HG03342 (cell line): ENCODE data around the gene CAMK1D.
A peak's percentile ranks its signal among the peaks of the same experiment; 100 is the strongest.
"Not testable (repeated sequence)": the region's sequence is repeated elsewhere in the genome, so short reads cannot be mapped to it uniquely, and the experiment has no call there.

Experiments
- ATAC-seq: cut with Tn5 transposase; IDR thresholded peaks from one replicate; pipeline ENCODE4 v1.9.1; 2021; ENCODE audit warnings: mild to moderate bottlenecking, moderate library complexity; ENCODE audit not compliant: unreplicated experiment

CAMK1D gene

GRCh38 chr10:12709521-12709963 lies 360.2 kb downstream of the CAMK1D start:
- ATAC-seq: no peak

- no peak for ATAC-seq
These were observed 360.8 kb downstream of the CAMK1D start for GRCh38 chr10:12710157-12710556.

GRCh38 chr10:12710594-12711349 lies 361.4 kb downstream of the CAMK1D start:
- ATAC-seq: peak; percentile 77

DNA sequence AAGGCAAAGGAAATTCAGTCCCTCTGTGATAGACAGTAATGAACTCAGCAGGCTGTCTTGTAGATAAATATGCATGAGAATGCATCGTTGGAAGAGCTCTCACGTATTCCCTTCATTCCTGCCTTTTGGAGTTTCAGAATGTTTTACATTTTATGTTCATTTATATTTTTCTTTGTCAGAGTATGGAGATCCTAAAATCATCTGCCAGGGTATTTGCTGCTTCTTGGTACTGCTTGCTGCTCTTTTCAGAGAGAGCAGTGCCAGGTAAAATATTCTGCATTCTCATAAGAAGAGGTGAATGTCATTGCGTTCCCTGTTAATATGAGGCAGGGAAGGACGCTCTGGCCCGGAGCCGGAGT lies 362.0 kb downstream of the CAMK1D start:
- ATAC-seq: no peak

DNA sequence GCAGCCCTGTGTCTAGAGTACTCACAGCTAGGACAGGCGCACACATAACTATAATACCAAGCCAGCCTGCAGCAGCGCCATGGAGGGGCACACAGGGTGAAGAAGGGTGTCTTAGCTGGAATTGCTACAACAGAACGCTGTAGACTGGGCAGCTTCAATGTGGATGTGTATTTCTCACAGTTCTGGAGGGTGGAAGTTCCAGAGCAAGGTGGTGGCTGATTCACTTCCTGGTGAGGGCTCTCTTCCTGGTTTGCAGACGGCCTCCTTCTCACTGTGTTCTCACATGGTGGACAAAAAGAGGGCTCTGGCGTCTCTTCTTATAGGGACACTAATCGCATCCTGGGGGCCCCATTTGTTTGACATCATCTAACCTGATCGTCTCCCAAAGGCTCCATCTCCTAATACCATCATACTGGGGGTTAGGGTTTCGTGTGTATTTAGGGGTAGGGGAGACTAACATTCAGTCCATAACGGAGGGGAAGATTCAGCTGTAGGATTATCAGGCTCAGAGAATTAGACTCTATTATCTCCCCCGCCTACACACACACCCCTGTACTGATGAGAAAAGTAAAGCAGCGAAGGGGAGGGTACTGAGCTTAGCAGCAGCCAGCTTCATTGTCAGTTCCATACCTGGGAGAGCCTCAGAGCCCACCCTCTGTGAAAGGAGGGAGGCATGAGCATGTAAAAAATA lies 363.1 kb downstream of the CAMK1D start:
- no peak for ATAC-seq

DNA sequence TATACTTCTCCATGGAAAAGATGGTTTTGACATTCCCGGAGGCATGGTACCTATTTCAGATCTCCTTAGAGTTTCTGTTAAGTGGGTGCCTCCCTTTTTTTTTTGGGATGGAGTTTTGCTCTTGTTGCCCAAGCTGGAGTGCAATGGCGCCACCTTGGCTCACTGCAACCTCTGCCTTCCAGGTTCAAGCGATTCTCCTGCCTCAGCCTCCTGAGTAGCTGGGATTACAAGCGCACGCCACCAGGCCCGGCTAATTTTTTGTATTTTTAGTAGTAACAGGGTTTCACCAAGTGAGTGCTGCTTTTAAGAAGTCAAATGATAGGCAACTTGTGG lies 363.6 kb downstream of the CAMK1D start:
- not testable (repeated sequence) for ATAC-seq

GRCh38 chr10:12716042-12716441 lies 366.7 kb downstream of the CAMK1D start:
- no peak for ATAC-seq

DNA sequence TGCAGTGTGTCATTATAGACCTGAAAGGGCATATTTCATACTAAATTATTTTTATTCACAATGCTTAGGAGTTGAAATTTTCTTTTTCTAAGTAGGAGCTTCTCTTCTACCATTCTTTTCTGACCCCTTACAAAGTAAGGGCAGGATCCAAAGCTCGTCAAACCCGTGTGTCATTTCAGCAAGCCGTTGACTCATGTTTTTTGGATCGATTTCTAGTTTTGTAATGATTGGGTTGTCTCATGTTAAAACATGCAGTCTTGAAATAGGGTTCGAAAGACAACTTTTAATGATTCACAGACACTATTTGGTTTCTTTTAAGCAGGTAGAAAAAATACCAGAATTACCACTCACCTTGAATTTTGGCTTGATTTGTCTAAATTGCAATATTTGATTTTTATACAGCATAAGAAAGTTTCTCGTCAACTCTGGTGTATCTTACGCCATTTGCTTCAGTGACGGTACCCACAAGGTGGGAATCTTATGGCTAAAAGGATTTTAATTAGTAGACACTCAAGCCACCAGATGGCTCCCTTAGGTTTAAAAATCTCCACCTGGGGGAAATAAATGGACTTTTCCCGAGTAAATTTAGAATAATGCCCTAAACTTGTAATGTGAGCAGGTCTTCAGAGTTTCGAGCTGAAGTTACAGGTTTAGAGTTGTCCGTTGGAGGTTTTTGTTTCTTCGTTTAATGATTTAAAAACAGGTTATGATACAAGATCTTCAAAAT lies 368.8 kb downstream of the CAMK1D start:
- no peak for ATAC-seq

- no peak for ATAC-seq
These were observed 370.0 kb downstream of the CAMK1D start for GRCh38 chr10:12719365-12719764.

GRCh38 chr10:12720217-12720981 lies 371.1 kb downstream of the CAMK1D start:
- no peak for ATAC-seq

GRCh38 chr10:12721334-12721733 lies 372.0 kb downstream of the CAMK1D start:
- no peak for ATAC-seq

DNA sequence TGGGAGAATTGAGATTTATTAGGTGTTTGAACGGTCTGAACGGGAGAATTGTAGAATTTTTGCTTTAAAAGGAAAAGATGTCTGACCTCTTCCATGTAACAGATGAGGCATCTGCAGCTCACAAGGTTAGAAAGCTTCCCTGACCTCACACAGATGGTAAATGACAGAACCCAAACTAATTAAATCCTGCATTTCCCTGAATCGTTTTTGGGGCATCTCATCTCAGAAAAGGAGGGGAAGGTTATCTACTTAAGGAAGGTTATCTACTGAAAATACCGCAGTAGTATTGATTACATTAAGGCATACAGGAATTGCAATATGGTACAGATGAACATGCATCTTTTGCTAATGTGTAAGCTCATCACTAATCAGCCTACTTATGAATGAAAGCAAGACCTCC lies 373.9 kb downstream of the CAMK1D start:
- no peak for ATAC-seq

DNA sequence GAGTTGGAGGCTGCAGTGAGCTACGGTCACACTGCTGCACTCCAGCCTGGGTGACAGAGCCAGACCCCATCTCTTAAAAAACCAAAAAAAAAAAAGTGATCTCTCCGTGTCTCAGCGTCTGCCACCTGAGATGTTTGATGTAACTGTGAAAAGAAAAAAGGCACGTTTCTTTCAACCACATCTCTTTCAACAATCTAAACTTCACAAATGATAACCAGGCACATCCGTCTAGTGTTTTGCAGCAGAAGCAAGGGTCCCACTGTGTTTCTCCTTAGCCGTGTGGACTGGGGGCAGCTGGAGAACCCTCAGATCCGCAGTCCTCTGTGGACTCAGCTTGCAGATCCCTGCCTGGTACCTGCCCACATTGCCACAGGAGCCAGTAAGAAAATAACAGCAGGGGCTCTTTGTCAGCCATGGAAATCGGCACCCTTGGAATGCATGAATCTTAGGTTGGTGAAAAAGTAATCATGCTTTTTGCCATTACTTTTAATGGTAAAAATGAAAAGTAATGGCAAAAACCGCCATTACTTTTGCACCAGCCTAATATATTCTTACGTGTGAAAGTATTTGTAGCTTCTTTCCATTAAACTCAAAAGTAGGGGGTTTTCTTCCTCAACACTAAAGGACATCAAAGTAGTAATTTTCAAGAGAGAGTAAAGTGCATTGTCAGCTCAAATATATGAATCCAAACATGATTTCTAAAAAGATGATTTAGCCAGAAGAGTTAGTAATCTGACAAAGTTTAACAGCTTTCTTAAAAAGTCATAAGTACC lies 375.6 kb downstream of the CAMK1D start:
- no peak for ATAC-seq

- ATAC-seq: not testable (repeated sequence)
These were observed 376.2 kb downstream of the CAMK1D start for GRCh38 chr10:12725580-12725888.

DNA sequence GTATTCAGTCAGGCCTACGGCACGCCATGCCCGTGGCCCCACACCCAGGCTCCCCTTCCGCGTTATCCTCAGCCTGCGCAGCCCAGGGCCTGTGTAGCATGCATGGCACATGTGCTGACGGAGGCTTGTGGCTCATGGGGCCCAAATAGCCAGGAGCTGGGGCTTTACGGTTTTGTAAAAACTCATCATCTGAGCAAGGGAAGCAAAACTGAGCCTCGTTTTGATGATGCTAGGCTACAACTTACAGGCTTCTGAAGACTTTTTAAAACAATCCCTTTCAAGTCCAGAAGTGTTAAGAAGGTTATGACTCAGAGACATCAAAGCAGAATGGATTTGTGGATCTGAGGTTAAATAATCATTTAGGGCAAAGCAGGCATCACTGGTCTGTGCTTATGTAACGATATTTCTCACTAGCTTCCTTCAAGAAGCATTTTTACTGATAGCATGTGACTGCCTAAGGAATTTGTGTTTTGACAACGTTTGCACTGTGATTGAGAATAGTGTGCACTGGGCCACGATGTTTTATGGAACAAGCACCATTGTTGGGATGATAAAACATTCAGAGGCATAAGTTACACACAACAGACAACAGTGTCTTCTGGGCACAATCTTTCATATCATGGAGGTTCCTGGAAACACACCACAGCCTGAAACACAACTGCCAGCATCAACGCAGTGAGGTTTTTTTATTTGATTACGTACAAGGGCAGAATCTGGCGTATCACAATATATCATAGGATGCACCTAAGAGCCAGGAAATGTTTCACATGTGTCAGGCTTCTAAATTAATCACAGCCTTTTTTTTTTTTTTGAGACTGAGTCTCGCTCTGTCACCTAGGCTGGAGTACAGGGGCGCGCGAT lies 377.9 kb downstream of the CAMK1D start:
- ATAC-seq: no peak

DNA sequence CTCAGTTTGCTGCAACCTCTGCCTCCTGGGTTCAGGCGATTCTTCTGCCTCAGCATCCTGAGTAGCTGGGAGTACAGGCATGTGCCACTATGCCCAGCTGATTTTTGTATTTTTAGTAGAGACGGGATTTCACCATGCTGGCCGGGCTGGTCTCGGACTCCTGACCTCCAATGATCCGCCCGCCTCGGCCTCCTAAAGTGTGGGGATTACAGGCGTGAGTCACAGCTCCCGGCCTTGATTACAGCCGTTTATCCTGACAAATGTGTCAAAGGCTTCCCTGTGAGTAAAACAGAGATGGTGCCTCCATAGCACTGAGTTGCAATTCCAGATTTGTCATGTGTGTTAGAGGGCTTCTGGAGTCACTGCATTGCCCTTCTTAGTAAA lies 378.5 kb downstream of the CAMK1D start:
- ATAC-seq: no peak

DNA sequence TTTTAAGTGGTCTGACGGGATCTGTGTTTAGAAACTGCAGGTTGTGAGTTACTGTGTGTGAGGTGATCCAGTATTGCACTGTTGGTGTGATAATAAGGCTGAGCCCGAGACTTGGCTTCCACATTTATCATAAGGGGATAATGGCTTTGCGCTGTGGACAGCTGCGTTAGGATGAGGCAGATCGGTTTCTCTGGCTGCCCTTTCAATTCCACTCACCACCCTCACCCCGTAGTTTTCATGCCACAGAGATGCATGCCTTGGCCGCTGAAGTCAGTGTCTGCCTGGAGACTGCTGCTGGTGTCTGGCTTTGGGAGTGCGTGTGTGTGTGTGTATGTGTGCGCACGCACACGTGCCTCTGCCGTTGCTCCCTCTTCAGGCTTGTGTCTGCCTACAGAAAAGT lies 379.1 kb downstream of the CAMK1D start:
- ATAC-seq: no peak

DNA sequence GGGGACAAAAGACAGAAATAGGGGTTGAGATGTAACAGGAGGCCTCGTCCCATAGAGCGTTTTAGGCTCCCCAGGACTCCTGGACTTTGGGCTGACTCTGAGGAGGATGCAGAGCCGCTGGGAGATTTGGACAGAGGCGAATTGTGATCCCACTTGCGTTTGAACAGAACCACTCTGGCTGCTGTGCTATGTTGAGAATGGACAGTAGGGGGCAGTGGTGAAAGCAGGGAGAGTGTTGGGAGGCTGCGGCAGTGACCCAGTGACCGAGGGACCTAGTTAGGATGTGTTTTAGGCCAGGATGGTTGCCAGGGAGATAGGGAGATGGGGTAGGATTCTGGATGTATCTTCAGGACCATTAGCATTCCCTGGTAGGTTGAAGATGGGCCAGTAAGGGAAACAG lies 380.5 kb downstream of the CAMK1D start:
- no peak for ATAC-seq

DNA sequence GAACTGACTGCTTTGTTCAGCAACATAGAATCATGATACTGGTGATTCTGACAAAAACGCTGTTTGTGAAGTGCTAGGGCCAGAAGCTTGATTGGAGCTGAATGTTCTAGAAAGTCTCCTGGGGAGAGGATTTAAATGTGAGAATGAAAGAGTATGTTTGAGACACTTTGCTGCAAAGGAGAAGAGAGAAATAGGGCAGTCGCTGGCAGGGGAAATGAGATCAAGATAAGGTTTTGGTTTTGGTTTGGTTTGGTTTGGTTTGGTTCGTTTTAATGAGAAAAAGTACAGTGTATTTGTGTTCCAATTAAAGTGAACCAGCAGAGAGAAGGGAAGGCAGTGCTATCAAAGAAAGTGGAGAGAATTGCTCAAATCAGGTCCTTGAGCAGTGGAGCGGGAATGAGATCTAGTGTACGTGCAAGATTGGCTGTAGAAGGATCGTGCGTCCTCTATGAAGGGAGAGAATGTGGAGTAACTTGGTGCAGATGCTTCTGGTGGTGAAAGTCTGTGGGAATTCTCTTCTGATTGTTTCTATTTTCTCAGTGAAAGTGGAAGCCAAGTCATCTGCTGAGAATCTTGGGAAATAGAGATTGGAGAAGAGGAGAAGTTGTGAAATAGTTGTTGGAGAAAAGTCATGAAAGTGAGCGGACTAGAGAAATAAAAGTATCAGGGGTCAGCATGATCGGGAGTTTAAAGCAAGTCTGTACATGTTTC lies 381.6 kb downstream of the CAMK1D start:
- no peak for ATAC-seq
